Fibroblast of skin of back (primary cell): ENCODE data around the gene PTBP3.

Experiments used
- DNase-seq: peaks from one replicate; pipeline ENCODE4 v3.0.0-alpha.2; 2013

The PTBP3 gene

GRCh38 chr9:112360047-112360804, 26.8 kb upstream of the PTBP3 start:
- DNase-seq: peak; percentile 72

- no peak for DNase-seq
Measured at GRCh38 chr9:112355427-112355897, 22.0 kb upstream of the PTBP3 start.

- no peak for DNase-seq
Measured at GRCh38 chr9:112354081-112354743, 20.8 kb upstream of the PTBP3 start.

GRCh38 chr9:112352209-112352608, 18.8 kb upstream of the PTBP3 start:
- no peak for DNase-seq

- DNase-seq: no peak
Measured at GRCh38 chr9:112351184-112351583, 17.8 kb upstream of the PTBP3 start.

- no peak for DNase-seq
Measured at GRCh38 chr9:112349008-112349333, 15.6 kb upstream of the PTBP3 start.

- peak; percentile 66 for DNase-seq
Measured at GRCh38 chr9:112348257-112349007, 15.0 kb upstream of the PTBP3 start.

GRCh38 chr9:112341730-112342129, 8.3 kb upstream of the PTBP3 start:
- peak; percentile 80 for DNase-seq

GRCh38 chr9:112339886-112340285, 6.5 kb upstream of the PTBP3 start:
- no peak for DNase-seq

GRCh38 chr9:112338561-112338960, 5.1 kb upstream of the PTBP3 start:
- peak; percentile 77 for DNase-seq

GRCh38 chr9:112337547-112337946, 4.1 kb upstream of the PTBP3 start:
- no peak for DNase-seq

GRCh38 chr9:112334432-112334841, 1.0 kb upstream of the PTBP3 start:
- DNase-seq: peak; percentile 35

GRCh38 chr9:112333639-112334431, 416 bp upstream of the PTBP3 start:
- peak; percentile 95 for DNase-seq

- no peak for DNase-seq
Measured at GRCh38 chr9:112332674-112332976, 794 bp downstream of the PTBP3 start.

GRCh38 chr9:112332214-112332613, 1.2 kb downstream of the PTBP3 start:
- DNase-seq: no peak

GRCh38 chr9:112331674-112331952, 1.8 kb downstream of the PTBP3 start:
- DNase-seq: no peak

- DNase-seq: no peak
Measured at GRCh38 chr9:112328545-112328944, 4.9 kb downstream of the PTBP3 start.

GRCh38 chr9:112327718-112328450, 5.5 kb downstream of the PTBP3 start:
- peak; percentile 63 for DNase-seq

- no peak for DNase-seq
Measured at GRCh38 chr9:112326194-112326593, 7.2 kb downstream of the PTBP3 start.

- DNase-seq: no peak
Measured at GRCh38 chr9:112325600-112325999, 7.8 kb downstream of the PTBP3 start.

- no peak for DNase-seq
Measured at GRCh38 chr9:112325127-112325526, 8.3 kb downstream of the PTBP3 start.

GRCh38 chr9:112323378-112323854, 10.0 kb downstream of the PTBP3 start:
- DNase-seq: no peak
